ENCODE results near the gene LIMS2.

DNA sequence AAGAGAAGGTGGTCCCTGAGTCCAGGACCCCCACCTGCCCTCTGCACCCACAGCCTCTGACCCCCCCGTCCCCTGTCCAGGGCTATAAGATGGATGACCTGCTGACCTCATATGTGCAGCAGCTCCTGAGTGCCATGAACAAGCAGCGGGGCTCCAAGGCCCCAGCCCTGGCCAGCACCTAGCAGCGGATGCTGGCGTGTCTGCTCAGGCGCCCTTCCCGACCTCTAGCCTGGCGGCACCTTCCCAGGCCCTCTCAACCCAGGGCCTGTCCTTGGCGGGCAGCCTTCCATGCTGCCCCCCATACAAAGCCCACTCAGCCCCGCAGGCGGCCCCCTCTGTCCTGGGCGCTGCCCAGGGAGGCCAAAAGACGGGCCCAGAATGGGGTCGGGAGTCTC lies 38.1 kb downstream of the LIMS2 start:
- no peak for TF ChIP-seq YY1 (IDR thresholded peaks at IDR 0.05; ENCODE audit: insufficient read depth, insufficient read length)
- TF ChIP-seq ZNF274 (IDR thresholded peaks at IDR 0.05; ENCODE audit: low read depth, low read length): no peak
- no peak for TF ChIP-seq SUZ12 (IDR thresholded peaks at IDR 0.05; ENCODE audit: extremely low read depth, insufficient read depth, insufficient read length)

Measured in NT2/D1 (cell line).